A172 (cell line): ENCODE measurements around the gene SDF2L1. TPM values are rescaled to one million over a fixed set of nuclear protein-coding genes. Genes with fewer than 3 reads are reported as not detected.
"Not testable (repeated sequence)": the region's sequence is repeated elsewhere in the genome, so short reads cannot be mapped to it uniquely, and the experiment has no call there.

Experiments used
- DNase-seq: peaks from one replicate; pipeline ENCODE4 v3.0.0-alpha.2; 2015; ENCODE audit warnings: low spot score
- total RNA-seq: library from RNA; depleted of rRNA; stranded (reverse); fragments of >200 nt; shearing (Covaris generic); gene quantifications from 2 replicates; pipeline ENCODE4 v1.2.3, GENCODE V29; 2014

The SDF2L1 gene
- total RNA-seq, 1 experiment from 2014 or later = 16.6 TPM

GRCh38 chr22:21661991-21662390 lies 19.9 kb downstream of the SDF2L1 start:
- no peak for DNase-seq

- DNase-seq = no peak
Measured at GRCh38 chr22:21663738-21664137, 21.6 kb downstream of the SDF2L1 start.

- DNase-seq = no peak
Measured at GRCh38 chr22:21665047-21665851, 23.1 kb downstream of the SDF2L1 start.

- no peak for DNase-seq
Measured at GRCh38 chr22:21666786-21667185, 24.7 kb downstream of the SDF2L1 start.

GRCh38 chr22:21669026-21669425 lies 26.9 kb downstream of the SDF2L1 start:
- DNase-seq = no peak

- no peak for DNase-seq
Measured at GRCh38 chr22:21672107-21672629, 30.1 kb downstream of the SDF2L1 start.

- no peak for DNase-seq
Measured at GRCh38 chr22:21673534-21674321, 31.6 kb downstream of the SDF2L1 start.

- no peak for DNase-seq
Measured at GRCh38 chr22:21674638-21675245, 32.6 kb downstream of the SDF2L1 start.

- DNase-seq = no peak
Measured at GRCh38 chr22:21677606-21678443, 35.7 kb downstream of the SDF2L1 start.

- DNase-seq = not testable (repeated sequence)
Measured at GRCh38 chr22:21678842-21679241, 36.7 kb downstream of the SDF2L1 start.

GRCh38 chr22:21679383-21679782 lies 37.3 kb downstream of the SDF2L1 start:
- no peak for DNase-seq

- DNase-seq = no peak
Measured at GRCh38 chr22:21680830-21681565, 38.9 kb downstream of the SDF2L1 start.

- DNase-seq = no peak
Measured at GRCh38 chr22:21681566-21682370, 39.7 kb downstream of the SDF2L1 start.

GRCh38 chr22:21682385-21683175 lies 40.5 kb downstream of the SDF2L1 start:
- DNase-seq = no peak

GRCh38 chr22:21683401-21683811 lies 41.3 kb downstream of the SDF2L1 start:
- DNase-seq = no peak

- DNase-seq = no peak
Measured at GRCh38 chr22:21684492-21685163, 42.5 kb downstream of the SDF2L1 start.

GRCh38 chr22:21685164-21685513 lies 43.0 kb downstream of the SDF2L1 start:
- no peak for DNase-seq

GRCh38 chr22:21686193-21686608 lies 44.1 kb downstream of the SDF2L1 start:
- DNase-seq = no peak
